HepG2 (cell line): ENCODE results near the gene GIMAP8.

Experiments
- BRD4 ChIP-seq: sonication (generic); formaldehyde crosslinking; IDR thresholded peaks from 2 replicates; pipeline ENCODE4 v1.4.0; 2020; ENCODE audit warnings: missing genetic modification reagents
- CENPX ChIP-seq: sonication (generic); formaldehyde crosslinking; IDR thresholded peaks from 2 replicates; pipeline ENCODE4 v1.9.0; 2021; ENCODE audit warnings: mild to moderate bottlenecking, missing genetic modification reagents, moderate library complexity
- GTF2F1 ChIP-seq: fragments of 150-350 bp; IDR thresholded peaks from 2 replicates; pipeline ENCODE4 v1.6.1; 2014; ENCODE audit warnings: low read length
- IKZF5 ChIP-seq: IDR thresholded peaks from 2 replicates; pipeline ENCODE4 v1.6.1; 2018; ENCODE audit warnings: missing genetic modification reagents, mild to moderate bottlenecking, missing compliant biosample characterization
- JUNB ChIP-seq: sonication (generic); formaldehyde crosslinking; IDR thresholded peaks from 2 replicates; pipeline ENCODE4 v1.8.0; 2022; ENCODE audit warnings: missing genetic modification reagents, mild to moderate bottlenecking, borderline replicate concordance
- KAT2B ChIP-seq: fragments of 150-350 bp; IDR thresholded peaks from 2 replicates; pipeline ENCODE4 v1.6.1; 2014; ENCODE audit warnings: low read depth, low read length, borderline replicate concordance
- KAT7 ChIP-seq: IDR thresholded peaks from 2 replicates; pipeline ENCODE4 v1.6.1; 2018; ENCODE audit warnings: borderline replicate concordance, missing compliant biosample characterization
- NFIC ChIP-seq: IDR thresholded peaks from 2 replicates; pipeline ENCODE4 v1.6.1; 2012; ENCODE audit warnings: mild to moderate bottlenecking, low read length, inconsistent platforms
- POLR2A ChIP-seq, 2 experiments: IDR thresholded peaks; 2 replicates each; pipeline ENCODE4 v1.6.1; 2011; ENCODE audit warnings: low read depth in 2 of 2, low read length in 2 of 2, mild to moderate bottlenecking in 1 of 2, moderate library complexity in 1 of 2; ENCODE audit not compliant: insufficient read depth in 1 of 2
- SETDB1 ChIP-seq: sonication (generic); formaldehyde crosslinking; IDR thresholded peaks from 2 replicates; pipeline ENCODE4 v1.5.1; 2020; ENCODE audit warnings: missing genetic modification reagents, mild to moderate bottlenecking, borderline replicate concordance
- ZSCAN20 ChIP-seq: sonication (generic); formaldehyde crosslinking; IDR thresholded peaks from 2 replicates; pipeline ENCODE4 v1.4.0; 2020; ENCODE audit warnings: missing genetic modification reagents, mild to moderate bottlenecking, borderline replicate concordance

DNA sequence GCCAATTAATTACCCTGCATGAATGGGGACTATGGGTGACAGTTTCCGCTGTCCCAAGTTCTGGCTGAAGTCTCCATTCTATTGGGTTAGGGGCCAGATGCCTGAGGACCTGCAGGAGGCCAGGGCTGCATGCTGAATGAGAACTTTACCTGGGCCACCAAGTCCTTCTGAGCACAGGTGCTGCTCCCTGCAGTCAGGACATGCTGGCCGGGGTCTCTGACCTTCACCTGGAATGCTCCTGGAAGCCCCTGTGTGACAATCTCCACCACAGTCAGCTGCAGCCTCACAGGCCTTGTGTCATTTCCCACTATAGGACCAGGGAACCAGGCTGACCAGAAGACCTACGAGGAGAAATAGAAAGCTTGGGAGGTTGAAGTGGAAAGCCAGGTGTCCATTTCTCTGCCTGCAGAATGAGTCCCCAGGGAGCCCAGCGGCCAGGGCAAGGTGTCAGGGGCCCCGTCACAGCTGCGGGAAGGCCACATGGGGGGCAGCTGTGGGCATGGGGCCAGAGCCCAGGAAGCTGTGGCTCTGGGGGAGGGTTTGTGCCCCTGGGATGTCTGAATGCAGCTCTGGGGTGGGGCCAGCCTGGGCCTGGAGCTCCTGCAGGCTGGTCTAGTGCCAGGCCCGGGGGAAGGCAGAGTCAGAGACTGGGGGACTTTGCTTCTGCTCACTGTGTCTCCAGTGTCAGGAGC lies 5.6 kb upstream of the GIMAP8 start:
- TF ChIP-seq SETDB1 (CRISPR knock-in tag) (no peak), JUNB (CRISPR knock-in tag) (no peak), CENPX (no peak), IKZF5 (CRISPR knock-in tag) (no peak), KAT2B (no peak), BRD4 (CRISPR knock-in tag) (no peak), NFIC (no peak), POLR2A (IDR thresholded peaks at IDR 0.05; ENCODE audit: insufficient read depth in 1 of 2, low read depth in 2 of 2, low read length in 2 of 2) (no peak), KAT7 (CRISPR knock-in tag) (no peak), ZSCAN20 (CRISPR knock-in tag) (no peak), GTF2F1 (no peak)
